ENCODE measurements around the gene TRMT112. TPM values are rescaled to one million over a fixed set of nuclear protein-coding genes. Genes with fewer than 3 reads are reported as not detected.
A peak's percentile ranks its signal among the peaks of the same experiment; 100 is the strongest.

TRMT112 gene
- total RNA-seq, 1 donor from 2014 or later, result 93.1 TPM

- no peaks in the 10 kb centered on the region for H3K36me3 Mint-ChIP-seq (ENCODE audit: unreplicated experiment)
- peaks cover 2% of the 10 kb centered on the region for H3K9me3 Mint-ChIP-seq (ENCODE audit: unreplicated experiment)
- no peak overlapping the region for H3K4me3 Mint-ChIP-seq (ENCODE audit: unreplicated experiment)
- no peak overlapping the region for H3K27ac Mint-ChIP-seq (ENCODE audit: unreplicated experiment)
- H3K4me1 Mint-ChIP-seq (ENCODE audit: low read depth, unreplicated experiment), result peaks cover 6% of the 10 kb centered on the region
- TF ChIP-seq, protein P1, sequence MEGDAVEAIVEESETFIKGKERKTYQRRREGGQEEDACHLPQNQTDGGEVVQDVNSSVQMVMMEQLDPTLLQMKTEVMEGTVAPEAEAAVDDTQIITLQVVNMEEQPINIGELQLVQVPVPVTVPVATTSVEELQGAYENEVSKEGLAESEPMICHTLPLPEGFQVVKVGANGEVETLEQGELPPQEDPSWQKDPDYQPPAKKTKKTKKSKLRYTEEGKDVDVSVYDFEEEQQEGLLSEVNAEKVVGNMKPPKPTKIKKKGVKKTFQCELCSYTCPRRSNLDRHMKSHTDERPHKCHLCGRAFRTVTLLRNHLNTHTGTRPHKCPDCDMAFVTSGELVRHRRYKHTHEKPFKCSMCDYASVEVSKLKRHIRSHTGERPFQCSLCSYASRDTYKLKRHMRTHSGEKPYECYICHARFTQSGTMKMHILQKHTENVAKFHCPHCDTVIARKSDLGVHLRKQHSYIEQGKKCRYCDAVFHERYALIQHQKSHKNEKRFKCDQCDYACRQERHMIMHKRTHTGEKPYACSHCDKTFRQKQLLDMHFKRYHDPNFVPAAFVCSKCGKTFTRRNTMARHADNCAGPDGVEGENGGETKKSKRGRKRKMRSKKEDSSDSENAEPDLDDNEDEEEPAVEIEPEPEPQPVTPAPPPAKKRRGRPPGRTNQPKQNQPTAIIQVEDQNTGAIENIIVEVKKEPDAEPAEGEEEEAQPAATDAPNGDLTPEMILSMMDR (IDR thresholded peaks at IDR 0.05; ENCODE audit: partially characterized antibody, unreplicated experiment), result peak; percentile 13
- peaks cover 8% of the 10 kb centered on the region for H3K27me3 Mint-ChIP-seq (ENCODE audit: unreplicated experiment)
- peak; percentile 81 for DNase-seq
These were observed 38.0 kb upstream of the TRMT112 start for GRCh38 chr11:64355078-64355940.

DNA sequence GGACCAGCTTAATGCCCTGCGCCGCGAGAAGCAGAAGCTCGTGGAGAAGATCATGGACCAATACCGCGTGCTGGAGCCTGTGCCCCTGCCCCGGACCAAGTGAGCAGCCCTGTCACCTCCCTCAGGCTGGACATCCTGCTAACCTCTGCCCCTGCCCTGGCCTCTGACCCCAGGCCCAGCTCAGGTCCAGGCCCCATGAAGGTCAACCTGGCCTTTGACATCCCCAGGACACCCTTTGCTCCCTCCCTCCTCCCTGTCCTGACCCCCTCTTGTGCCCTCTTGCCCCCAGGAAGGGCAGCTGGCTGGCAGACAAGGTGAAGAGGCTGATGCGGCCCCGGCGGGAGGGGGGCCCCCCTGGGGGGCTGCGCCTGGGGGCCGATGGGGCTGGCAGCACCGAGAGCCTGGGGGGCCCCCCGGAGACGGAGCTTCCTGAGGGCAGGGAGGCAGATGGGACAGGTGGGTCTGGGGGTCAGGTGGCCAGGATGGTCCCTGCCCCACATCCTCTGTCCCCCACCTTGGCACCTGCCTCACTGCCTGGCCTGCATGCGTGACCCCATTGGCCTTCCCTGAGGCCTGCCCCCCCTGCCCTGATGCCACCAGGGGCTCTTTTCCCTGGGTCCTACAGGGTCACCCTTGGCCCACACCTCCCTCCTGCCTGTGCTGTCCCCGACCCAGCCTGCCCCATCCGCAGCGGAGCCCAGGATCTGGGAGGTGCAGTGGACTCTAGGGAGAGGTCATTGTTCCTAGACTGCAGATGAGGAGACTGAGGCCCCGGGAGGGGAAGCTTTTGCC, 36.6 kb upstream of the TRMT112 start:
- Mint-ChIP-seq H3K4me3 (ENCODE audit: unreplicated experiment) (no peak overlapping the region), H3K9me3 (ENCODE audit: unreplicated experiment) (peaks cover 6% of the 10 kb centered on the region), H3K4me1 (ENCODE audit: low read depth, unreplicated experiment) (peaks cover 4% of the 10 kb centered on the region), H3K27me3 (ENCODE audit: unreplicated experiment) (peaks cover 5% of the 10 kb centered on the region), H3K27ac (ENCODE audit: unreplicated experiment) (no peak overlapping the region), H3K36me3 (ENCODE audit: unreplicated experiment) (no peaks in the 10 kb centered on the region)
- DNase-seq, result no peak
- TF ChIP-seq, protein P1 (IDR thresholded peaks at IDR 0.05; ENCODE audit: partially characterized antibody, unreplicated experiment), result no peak

DNA sequence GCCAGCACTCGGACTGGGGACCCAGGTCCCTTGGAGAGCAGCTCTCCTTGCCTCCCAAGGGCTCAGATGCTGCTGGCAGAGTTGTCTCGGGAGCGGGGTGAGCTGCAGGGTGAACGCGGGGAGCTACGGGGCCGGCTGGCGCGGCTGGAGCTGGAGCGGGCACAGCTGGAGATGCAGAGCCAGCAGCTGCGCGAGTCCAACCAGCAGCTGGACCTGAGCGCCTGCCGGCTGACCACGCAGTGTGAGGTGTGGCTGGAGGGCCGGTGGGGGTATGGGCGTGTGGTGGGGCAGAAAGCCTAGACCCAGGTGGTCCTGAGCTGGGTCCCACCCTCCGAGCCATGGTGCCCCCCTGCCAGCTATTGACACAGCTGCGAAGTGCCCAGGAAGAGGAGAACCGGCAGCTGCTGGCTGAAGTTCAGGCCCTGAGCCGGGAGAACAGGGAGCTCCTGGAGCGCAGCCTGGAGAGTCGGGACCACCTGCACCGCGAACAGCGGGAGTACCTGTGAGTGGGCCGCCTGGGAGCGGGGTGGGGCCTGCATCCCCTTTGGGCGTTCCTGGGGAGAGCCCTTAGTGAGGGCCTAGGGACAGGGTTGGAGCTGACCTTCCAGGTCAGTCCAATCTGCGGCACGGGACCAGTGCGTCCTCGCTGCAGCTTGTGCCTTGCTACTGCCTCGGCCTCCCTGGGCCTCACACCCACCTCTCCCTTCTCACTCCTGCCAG, 35.8 kb upstream of the TRMT112 start:
- peaks cover 6% of the 10 kb centered on the region for H3K9me3 Mint-ChIP-seq (ENCODE audit: unreplicated experiment)
- no peaks in the 10 kb centered on the region for H3K36me3 Mint-ChIP-seq (ENCODE audit: unreplicated experiment)
- no peak for DNase-seq
- H3K27ac Mint-ChIP-seq (ENCODE audit: unreplicated experiment), result no peak overlapping the region
- peaks cover 4% of the 10 kb centered on the region for H3K4me1 Mint-ChIP-seq (ENCODE audit: low read depth, unreplicated experiment)
- H3K4me3 Mint-ChIP-seq (ENCODE audit: unreplicated experiment), result no peak overlapping the region
- H3K27me3 Mint-ChIP-seq (ENCODE audit: unreplicated experiment), result peaks cover 5% of the 10 kb centered on the region
- TF ChIP-seq, protein P1 (IDR thresholded peaks at IDR 0.05; ENCODE audit: partially characterized antibody, unreplicated experiment), result no peak

- no peak for DNase-seq
- no peaks in the 10 kb centered on the region for H3K36me3 Mint-ChIP-seq (ENCODE audit: unreplicated experiment)
- peaks cover 5% of the 10 kb centered on the region for H3K4me1 Mint-ChIP-seq (ENCODE audit: low read depth, unreplicated experiment)
- no peak overlapping the region for H3K27ac Mint-ChIP-seq (ENCODE audit: unreplicated experiment)
- H3K27me3 Mint-ChIP-seq (ENCODE audit: unreplicated experiment), result peaks cover 7% of the 10 kb centered on the region
- TF ChIP-seq, protein P1 (IDR thresholded peaks at IDR 0.05; ENCODE audit: partially characterized antibody, unreplicated experiment), result no peak
- peaks cover 6% of the 10 kb centered on the region for H3K9me3 Mint-ChIP-seq (ENCODE audit: unreplicated experiment)
- H3K4me3 Mint-ChIP-seq (ENCODE audit: unreplicated experiment), result no peak overlapping the region
These were observed 35.0 kb upstream of the TRMT112 start for GRCh38 chr11:64352099-64352994.

All from glutamatergic neuron (in vitro differentiated cells).